PFSK-1 (cell line): ENCODE results near the gene NGRN.

Source experiments
- FOXP2 ChIP-seq: optimal IDR thresholded peaks from 2 replicates; pipeline ENCODE3; 2011; ENCODE audit warnings: borderline replicate concordance, control low read depth, inconsistent platforms; ENCODE audit not compliant: insufficient read depth; ENCODE audit errors: extremely low read length, extremely low read depth
- TAF1 ChIP-seq: IDR thresholded peaks from 2 replicates; pipeline ENCODE4 v1.6.1; 2012; ENCODE audit warnings: low read length, control low read depth, borderline replicate concordance; ENCODE audit not compliant: insufficient read depth

The NGRN gene

DNA sequence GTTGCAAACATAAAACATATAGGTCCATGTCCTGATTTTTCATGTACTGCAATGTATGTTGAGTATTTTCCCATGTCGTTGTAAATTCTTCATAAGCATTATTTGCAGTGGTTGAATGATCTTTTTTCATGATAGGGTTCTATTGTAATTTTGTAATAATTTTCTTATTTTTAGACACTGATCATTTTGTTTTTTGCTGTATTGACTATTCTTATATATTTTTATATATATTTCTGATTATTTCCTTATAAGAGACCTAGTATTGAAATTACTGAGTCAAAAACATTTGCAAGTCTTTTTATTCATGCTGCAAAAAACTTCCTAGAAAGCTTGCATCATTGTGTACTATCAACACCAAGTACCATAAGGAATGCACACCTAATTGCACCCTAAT, 55.4 kb downstream of the NGRN start:
- TF ChIP-seq FOXP2 (no peak), TAF1 (no peak)
